ENCODE results near the gene GAD2.

- TF ChIP-seq, protein P1, sequence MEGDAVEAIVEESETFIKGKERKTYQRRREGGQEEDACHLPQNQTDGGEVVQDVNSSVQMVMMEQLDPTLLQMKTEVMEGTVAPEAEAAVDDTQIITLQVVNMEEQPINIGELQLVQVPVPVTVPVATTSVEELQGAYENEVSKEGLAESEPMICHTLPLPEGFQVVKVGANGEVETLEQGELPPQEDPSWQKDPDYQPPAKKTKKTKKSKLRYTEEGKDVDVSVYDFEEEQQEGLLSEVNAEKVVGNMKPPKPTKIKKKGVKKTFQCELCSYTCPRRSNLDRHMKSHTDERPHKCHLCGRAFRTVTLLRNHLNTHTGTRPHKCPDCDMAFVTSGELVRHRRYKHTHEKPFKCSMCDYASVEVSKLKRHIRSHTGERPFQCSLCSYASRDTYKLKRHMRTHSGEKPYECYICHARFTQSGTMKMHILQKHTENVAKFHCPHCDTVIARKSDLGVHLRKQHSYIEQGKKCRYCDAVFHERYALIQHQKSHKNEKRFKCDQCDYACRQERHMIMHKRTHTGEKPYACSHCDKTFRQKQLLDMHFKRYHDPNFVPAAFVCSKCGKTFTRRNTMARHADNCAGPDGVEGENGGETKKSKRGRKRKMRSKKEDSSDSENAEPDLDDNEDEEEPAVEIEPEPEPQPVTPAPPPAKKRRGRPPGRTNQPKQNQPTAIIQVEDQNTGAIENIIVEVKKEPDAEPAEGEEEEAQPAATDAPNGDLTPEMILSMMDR (IDR thresholded peaks at IDR 0.05): no peak
- TF ChIP-seq POLR2AphosphoS5 (IDR thresholded peaks at IDR 0.05; ENCODE audit: low read depth, low read length) (no peak), TCF7L2 (IDR thresholded peaks at IDR 0.05; ENCODE audit: low read depth, low read length) (no peak), SIN3A (IDR thresholded peaks at IDR 0.05; ENCODE audit: borderline replicate concordance, insufficient read depth, low read depth, low read length) (no peak)
- TF ChIP-seq, protein P2, sequence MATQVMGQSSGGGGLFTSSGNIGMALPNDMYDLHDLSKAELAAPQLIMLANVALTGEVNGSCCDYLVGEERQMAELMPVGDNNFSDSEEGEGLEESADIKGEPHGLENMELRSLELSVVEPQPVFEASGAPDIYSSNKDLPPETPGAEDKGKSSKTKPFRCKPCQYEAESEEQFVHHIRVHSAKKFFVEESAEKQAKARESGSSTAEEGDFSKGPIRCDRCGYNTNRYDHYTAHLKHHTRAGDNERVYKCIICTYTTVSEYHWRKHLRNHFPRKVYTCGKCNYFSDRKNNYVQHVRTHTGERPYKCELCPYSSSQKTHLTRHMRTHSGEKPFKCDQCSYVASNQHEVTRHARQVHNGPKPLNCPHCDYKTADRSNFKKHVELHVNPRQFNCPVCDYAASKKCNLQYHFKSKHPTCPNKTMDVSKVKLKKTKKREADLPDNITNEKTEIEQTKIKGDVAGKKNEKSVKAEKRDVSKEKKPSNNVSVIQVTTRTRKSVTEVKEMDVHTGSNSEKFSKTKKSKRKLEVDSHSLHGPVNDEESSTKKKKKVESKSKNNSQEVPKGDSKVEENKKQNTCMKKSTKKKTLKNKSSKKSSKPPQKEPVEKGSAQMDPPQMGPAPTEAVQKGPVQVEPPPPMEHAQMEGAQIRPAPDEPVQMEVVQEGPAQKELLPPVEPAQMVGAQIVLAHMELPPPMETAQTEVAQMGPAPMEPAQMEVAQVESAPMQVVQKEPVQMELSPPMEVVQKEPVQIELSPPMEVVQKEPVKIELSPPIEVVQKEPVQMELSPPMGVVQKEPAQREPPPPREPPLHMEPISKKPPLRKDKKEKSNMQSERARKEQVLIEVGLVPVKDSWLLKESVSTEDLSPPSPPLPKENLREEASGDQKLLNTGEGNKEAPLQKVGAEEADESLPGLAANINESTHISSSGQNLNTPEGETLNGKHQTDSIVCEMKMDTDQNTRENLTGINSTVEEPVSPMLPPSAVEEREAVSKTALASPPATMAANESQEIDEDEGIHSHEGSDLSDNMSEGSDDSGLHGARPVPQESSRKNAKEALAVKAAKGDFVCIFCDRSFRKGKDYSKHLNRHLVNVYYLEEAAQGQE (IDR thresholded peaks at IDR 0.05; ENCODE audit: insufficient read depth in 1 of 2, low read depth in 2 of 2, low read length in 1 of 2): no peak
These were observed 119.1 kb downstream of the GAD2 start for GRCh38 chr10:26335574-26336093.
